A549 treated with Hydrocortisone at 1 μM for 4 hours (cell line): ENCODE results near the gene CEP162. TPM values are rescaled to one million over a fixed set of nuclear protein-coding genes. Genes with fewer than 3 reads are reported as not detected.

Experiments
- total RNA-seq: library from RNA; stranded (reverse); fragments of 200-300 nt; extraction: Qiagen RNA extraction; gene quantifications from 5 replicates; pipeline ENCODE4 v1.2.3, GENCODE V29; 2022

The CEP162 gene
- 0.95 to 1.9 TPM (median 1.6 TPM) in 5 replicates for total RNA-seq

GRCh38 chr6:84227434-84228197 is at the start of gene CEP162:
TSS of gene CEP162 (minus strand) at chr6:84227643. CDS start at chr6:84226393, 1,250 bp downstream.

Other genes with a start within 250 kb of the CEP162 start
- 1.4 to 1.9 TPM (median 1.8 TPM) in 5 replicates for gene MRAP2, start 193.9 kb downstream of the CEP162 start, total RNA-seq